HG02852 (cell line): ENCODE measurements around the gene HES5.
"Not testable (repeated sequence)": the region's sequence is repeated elsewhere in the genome, so short reads cannot be mapped to it uniquely, and the experiment has no call there.

Experiments used
- ATAC-seq: cut with Tn5 transposase; IDR thresholded peaks from one replicate; pipeline ENCODE4 v1.9.1; 2021; ENCODE audit warnings: mild to moderate bottlenecking, moderate library complexity; ENCODE audit not compliant: unreplicated experiment

Gene HES5

GRCh38 chr1:2561446-2561845 is 31.4 kb upstream of the HES5 start:
- no peak for ATAC-seq

- ATAC-seq: no peak
Measured at GRCh38 chr1:2560299-2561073, 30.4 kb upstream of the HES5 start.

DNA sequence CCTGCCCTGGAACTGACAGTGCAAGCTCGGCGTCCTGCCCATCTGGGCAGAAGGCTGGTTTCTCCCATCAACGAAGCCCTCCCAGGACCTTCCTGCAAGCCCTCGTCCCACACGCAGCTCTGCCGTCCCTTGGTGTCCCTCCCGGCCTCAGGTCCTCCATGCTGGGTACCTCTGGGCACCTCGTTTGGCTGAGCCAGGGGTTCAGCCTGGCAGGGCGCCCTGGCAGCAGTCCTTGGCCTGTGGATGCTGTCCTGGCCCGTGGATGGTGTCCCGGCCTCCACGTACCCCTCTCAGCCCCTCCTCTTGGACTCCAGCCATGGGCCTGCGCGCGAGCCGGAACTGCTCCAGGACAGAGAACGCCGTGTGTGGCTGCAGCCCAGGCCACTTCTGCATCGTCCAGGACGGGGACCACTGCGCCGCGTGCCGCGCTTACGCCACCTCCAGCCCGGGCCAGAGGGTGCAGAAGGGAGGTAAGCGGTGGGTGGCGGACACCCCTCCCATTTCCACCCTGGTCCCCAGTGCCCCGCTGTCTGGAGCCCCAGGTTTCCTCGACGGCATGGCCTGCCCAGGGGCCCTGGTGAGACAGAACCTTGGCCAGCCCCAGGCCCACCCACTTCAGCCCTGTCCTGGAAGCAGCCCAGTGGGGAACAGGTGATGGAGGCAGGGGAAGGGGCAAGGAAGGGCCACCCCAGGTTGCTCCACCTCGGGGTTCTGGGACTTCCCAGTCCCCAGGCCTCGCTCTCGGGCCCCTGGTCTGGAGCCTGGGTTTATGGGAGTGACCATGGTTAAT is 29.6 kb upstream of the HES5 start:
- ATAC-seq: no peak

DNA sequence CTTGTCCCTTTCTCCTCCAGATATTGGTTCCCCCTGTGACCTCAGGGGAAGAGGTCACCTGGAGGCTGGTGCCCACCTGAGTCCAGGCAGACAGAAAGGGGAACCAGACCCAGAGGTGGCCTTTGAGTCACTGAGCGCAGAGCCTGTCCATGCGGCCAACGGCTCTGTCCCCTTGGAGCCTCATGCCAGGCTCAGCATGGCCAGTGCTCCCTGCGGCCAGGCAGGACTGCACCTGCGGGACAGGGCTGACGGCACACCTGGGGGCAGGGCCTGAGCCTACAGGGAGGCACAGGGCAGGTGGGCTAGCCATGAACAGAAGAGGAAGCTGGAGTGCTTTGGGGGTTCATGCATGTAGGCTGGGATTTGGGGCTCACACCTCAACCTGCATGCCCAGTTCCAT is 28.8 kb upstream of the HES5 start:
- no peak for ATAC-seq

DNA sequence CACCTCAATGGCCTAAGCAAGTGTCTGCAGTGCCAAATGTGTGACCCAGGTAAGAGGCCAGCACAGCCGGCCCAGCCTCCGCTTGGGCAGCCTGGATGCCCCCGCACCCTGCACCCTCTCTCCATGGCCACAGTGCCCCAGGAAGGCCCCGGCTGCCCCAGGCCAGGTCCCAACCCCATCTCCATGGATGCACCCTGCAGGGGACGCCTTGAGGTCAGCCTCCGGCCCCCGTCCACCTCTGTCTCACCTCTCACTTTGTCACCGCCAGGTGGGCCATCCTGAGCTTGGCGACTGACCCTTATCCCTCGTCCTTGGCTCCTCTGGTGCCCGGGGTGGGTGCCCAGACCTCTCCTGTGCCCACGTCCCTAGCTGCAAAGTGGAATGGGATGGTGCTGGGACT is 28.4 kb upstream of the HES5 start:
- no peak for ATAC-seq

GRCh38 chr1:2557482-2558400 is 27.7 kb upstream of the HES5 start:
- ATAC-seq: no peak

- peak; percentile 22 for ATAC-seq
Measured at GRCh38 chr1:2556678-2557481, 26.8 kb upstream of the HES5 start.

GRCh38 chr1:2556277-2556677 is 26.2 kb upstream of the HES5 start, which contains the start of gene TNFRSF14:
Gene TNFRSF14 (plus strand): TSS chr1:2556371. CDS start chr1:2556665, 294 bp downstream.
- ATAC-seq: peak; percentile 39

DNA sequence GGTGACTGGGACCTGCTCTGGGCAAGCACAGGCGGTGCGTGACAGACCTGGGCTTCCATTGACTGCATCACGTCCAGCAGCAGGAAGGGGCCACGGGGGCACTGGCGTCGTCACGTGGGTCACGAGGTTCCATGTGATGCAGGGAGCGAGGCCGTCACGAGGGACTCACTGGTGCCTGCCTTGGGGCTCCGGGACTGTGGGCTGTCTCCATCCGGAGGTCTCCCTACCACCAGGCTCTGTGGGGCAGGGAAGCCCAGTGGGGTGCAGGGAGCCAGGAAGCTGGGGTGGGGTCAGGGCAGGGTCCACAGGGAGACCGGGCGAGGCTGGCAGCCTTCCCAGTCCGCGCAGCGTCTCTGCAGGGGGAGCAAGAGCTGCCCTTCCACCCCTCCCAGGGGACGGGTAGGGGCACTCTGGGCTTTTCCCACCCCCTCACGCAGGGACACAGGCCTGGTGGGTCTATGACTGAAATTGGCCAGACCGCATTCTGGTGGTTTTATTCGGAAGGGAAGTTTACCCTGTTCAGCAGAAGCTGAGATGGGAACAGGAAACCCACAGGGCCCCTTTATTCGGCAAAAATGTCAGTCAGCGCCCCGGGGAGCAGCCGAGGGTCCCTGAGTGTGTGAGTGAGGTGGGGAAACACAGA is 25.7 kb upstream of the HES5 start:
- ATAC-seq: peak; percentile 40

- no peak for ATAC-seq
Measured at GRCh38 chr1:2554621-2555387, 24.7 kb upstream of the HES5 start.

DNA sequence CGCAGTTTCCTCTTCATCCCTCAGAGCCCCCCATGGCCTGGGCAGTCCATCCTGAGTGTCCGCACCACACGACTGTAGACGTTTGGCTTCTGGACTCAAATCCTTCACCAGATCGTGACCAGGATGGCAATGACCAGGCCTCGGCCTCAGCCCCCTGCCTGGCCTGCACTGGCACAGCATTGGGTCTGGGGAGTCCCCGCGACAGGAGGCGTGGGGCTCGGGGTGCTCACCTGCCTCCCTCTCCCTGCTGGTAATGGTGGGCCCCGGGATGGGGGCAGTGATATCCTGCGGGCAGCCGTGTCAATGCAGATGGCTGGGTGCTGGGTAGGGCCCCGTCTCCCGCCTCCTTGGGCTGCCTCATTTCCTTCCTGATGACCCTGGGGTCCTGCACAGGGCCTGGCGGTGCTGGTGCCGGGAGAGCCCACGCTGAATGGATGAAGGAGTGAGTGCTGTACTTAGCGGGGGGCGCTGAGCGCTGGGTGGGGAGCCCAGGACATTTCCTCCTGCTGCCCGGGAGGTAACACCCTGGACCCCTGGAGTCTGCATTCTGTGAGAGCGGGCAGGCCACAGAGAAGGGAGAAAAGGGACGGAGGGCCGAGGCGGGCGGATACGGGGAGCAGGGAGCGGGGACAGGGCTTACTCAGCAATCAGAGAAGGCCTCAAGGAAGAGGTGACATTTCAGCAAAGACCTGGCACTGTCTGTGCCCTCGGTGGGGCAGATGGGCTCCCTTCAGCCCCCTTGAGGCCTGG is 24.0 kb upstream of the HES5 start:
- no peak for ATAC-seq

DNA sequence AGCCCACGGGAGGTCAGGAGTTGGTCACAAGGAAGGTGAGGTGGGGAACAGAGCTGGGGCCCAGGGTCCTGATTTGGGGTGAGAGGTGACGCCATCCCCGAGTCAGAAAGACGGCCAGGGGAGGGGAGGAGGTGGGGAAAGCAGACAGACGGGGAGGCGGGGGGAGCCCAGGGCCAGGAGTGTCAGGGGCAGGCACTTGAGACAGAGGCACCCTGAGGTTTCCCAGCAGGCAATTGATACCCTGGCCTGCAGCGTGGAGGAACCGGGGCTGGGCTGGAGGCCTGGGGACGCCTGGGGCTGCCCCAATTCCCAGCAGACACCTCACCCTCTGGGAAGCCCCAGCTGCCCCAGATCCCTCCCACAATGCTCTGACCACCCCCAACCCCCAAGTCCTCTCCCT is 23.0 kb upstream of the HES5 start:
- not testable (repeated sequence) for ATAC-seq

GRCh38 chr1:2552189-2552588 is 22.1 kb upstream of the HES5 start:
- no peak for ATAC-seq

- not testable (repeated sequence) for ATAC-seq
Measured at GRCh38 chr1:2551544-2551943, 21.5 kb upstream of the HES5 start.

GRCh38 chr1:2550309-2550861 is 20.3 kb upstream of the HES5 start:
- not testable (repeated sequence) for ATAC-seq

DNA sequence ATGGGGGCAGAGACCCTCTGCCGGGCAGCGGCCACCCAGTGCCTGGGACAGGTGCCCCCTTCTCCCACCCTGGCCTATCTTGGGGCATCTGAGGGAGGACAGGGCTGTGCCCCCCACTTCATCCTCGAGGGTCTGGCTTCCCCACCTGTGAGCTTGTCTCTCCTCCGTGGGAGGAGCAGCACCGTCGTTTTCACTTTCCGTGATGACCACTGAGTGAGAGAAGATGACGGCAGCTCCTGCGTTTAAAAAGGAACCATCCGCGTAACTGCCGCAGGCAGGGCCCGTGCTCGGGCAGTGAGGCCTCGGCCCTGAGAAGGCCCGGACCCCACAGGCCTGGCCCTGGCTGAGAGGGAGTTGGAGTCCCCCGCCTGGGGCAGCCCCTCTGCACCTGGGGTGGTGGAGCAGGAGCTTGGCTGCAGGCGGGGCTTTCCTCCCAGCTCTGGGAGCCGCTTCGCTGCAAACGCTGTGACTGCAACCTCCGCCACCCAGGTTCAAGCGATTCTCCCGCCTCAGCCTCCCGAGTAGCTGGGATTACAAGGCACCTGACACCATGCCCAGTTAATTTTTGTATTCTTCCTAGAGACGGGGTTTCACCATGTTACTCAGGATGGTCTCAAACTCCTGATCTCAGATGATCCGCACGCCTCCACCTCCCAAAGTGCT is 19.4 kb upstream of the HES5 start:
- ATAC-seq: not testable (repeated sequence)

DNA sequence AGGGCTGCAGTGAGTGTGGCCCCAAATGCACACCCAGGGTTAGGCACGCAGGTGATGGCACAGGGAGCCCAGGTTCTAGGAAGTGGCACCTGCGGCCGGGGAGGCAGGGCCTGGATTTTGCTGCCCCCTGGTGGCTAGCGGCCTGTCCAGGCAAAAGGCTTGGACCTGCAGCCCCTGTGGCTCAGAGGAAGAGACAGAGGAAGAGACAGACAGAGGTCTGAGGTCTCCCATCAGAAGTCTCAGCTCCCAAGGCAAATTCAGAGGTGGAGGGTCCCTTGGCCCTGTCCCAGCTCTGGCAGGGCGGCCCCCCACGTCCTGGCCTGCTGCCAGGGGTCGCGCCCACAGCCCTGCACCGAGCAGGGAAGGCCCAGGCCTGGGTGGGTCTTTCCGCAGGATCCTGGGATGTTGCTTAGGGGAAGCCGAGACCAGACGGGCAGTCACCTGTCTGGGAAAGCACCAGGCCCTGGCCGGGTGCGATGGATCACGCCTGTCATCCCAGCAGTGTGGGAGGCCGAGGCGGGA is 18.1 kb upstream of the HES5 start:
- peak; percentile 7 for ATAC-seq
